SK-N-SH (cell line): ENCODE measurements around the gene KIR3DL3.
"Not testable (repeated sequence)": the region's sequence is repeated elsewhere in the genome, so short reads cannot be mapped to it uniquely, and the experiment has no call there.

Experiments used
- MAX ChIP-seq: IDR thresholded peaks from 2 replicates; pipeline ENCODE4 v1.4.0; 2012; ENCODE audit warnings: low read depth
- TF ChIP-seq, protein P1 (sequence below): fragments of 200-600 bp; sonication (generic); IDR thresholded peaks from 2 replicates; pipeline ENCODE4 v1.6.1; 2017; ENCODE audit warnings: antibody characterized with exemption, mild to moderate bottlenecking, moderate library complexity

- TF ChIP-seq, protein P1, sequence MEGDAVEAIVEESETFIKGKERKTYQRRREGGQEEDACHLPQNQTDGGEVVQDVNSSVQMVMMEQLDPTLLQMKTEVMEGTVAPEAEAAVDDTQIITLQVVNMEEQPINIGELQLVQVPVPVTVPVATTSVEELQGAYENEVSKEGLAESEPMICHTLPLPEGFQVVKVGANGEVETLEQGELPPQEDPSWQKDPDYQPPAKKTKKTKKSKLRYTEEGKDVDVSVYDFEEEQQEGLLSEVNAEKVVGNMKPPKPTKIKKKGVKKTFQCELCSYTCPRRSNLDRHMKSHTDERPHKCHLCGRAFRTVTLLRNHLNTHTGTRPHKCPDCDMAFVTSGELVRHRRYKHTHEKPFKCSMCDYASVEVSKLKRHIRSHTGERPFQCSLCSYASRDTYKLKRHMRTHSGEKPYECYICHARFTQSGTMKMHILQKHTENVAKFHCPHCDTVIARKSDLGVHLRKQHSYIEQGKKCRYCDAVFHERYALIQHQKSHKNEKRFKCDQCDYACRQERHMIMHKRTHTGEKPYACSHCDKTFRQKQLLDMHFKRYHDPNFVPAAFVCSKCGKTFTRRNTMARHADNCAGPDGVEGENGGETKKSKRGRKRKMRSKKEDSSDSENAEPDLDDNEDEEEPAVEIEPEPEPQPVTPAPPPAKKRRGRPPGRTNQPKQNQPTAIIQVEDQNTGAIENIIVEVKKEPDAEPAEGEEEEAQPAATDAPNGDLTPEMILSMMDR, result not testable (repeated sequence)
- TF ChIP-seq MAX, result not testable (repeated sequence)
These were observed 46.3 kb downstream of the KIR3DL3 start for GRCh38 chr19:54770511-54770910.
